Limb (tissue), 2 donors: Measurements from ENCODE around the gene OSBPL6.

Experiments used
- DNase-seq, 2 donors: peaks; one replicate each; pipeline ENCODE4 v3.0.0-alpha.2; 2016; ENCODE audit errors: extremely low spot score in 2 of 2

Gene OSBPL6

DNA sequence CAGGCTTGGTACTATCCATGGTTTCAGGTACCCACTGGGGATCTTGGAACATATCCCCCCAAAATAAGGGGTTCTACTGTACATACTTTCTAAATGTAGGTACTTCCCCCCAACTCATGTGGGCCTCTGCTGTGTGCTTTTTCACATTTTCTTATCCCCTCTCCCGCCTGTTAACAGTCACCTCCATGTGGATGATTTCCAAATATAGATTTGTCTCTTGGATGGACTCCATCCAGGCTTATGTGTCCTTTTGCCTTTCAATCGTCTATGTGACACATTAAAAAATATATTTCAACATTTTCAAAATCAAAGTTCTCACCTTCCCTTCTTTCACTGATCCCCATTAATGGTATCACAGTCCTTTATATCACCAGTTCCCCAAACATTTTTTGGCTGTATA is 44.4 kb downstream of the OSBPL6 start:
- DNase-seq = no peak

GRCh38 chr2:178241844-178242551 is 47.7 kb downstream of the OSBPL6 start:
- DNase-seq = peak; percentile 73 to 93

DNA sequence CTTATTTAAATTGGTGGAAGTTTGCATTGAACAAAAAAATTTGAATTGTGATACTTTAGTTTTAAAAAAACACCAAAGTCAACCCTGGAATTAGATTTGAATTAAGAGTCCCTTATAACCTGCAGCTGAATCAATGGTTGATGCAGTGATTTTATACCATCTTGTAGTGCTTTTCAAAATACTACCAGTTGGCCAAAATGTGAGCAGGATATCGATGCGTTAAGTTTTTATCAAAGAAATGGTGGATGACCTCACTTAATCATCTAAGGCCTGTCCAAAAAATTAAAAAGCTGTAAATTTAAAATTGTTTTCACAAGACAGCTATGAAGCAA is 48.2 kb downstream of the OSBPL6 start:
- DNase-seq = no peak

- no peak for DNase-seq
These were observed 49.6 kb downstream of the OSBPL6 start for GRCh38 chr2:178243961-178244360.

DNA sequence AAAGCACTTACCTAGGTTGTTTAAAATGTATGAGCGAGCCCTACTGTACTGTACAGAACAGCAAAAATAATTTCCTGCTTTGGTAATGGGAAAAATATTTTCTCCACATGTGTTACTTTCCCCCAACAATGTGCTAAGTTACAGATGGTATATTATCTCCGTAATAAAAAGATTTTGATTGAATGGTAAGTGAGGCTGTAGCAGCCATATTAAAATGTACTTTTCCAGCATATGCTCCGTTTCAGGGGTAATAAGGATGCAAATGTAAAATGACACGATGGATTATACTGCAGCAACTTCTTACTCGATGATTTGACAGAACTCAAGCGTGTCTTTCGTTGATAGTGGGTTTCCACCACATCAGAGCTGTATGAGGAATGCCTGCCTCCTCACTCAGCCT is 50.5 kb downstream of the OSBPL6 start:
- peak in 1 of 2 donors; percentile 66 for DNase-seq

DNA sequence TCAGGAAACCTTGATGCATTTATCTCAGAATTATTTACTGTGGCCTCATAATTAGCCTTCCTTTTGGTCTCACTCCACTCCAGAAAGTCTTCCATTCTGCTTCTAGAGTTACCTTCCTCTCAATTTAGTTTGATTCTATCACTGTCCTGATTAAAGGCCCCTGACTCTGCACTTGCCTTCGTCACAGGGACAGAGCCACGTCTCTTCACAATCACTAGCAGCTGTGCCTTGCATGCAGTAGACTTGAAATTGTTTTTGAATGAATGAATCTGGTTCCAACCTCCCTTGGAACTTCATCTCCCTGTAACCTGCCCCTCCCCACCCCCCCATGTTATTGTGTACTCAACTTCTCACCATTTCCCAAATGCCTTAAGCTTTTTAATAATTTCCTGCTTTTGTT is 52.4 kb downstream of the OSBPL6 start:
- no peak for DNase-seq

GRCh38 chr2:178247250-178247649 is 52.9 kb downstream of the OSBPL6 start:
- DNase-seq = no peak

DNA sequence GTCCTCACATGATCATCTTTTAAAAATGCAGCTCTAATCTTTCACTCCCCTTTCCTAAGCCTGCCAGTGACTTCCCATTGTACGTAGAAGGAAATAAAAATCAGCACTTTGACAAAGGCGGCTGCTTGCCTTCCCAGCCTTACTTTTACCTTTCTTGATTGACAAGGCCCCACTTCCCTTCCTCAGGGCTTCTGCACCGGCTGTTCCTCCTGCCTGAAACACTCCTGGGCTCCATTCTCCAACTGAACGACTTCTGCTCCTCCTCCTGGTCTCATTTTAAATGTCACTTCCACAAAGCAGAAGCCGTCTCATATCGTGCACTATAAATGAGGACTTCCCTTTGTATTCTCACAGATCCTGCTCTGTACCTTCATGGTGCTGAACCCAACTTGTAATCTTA is 56.1 kb downstream of the OSBPL6 start:
- no peak for DNase-seq

GRCh38 chr2:178251151-178251955 is 57.0 kb downstream of the OSBPL6 start:
- peak in 1 of 2 donors; percentile 51 for DNase-seq

DNA sequence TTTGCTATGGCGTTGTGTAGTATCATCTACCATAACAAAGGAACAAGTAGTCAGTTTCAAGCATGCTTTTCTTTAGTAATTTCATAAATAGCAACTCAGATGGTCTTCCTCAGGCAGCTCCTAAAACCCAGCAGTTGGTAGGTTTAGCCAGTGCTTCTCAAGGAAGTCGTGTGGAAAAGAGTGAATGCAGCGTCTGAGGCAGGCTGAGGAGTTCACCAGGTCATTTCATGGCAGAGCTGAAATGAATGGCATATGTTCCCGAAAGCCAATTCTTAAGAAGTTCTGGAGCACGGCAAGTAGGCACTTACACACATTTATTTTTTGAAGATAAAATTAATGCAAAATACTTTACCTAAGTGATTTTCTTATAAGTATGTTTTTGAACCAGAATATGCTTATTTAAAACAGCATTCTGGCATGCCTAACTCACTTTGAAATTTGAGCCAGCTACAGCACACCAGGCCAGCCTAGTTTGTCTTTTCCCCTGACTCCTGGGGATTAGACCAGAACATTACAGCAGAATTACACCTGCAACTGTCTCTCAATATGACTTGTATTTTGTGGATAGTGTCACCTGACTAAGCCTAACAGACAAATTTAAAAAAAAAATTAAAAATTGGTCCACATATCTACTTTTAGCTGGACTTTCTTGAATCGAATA is 62.2 kb downstream of the OSBPL6 start:
- DNase-seq = no peak

DNA sequence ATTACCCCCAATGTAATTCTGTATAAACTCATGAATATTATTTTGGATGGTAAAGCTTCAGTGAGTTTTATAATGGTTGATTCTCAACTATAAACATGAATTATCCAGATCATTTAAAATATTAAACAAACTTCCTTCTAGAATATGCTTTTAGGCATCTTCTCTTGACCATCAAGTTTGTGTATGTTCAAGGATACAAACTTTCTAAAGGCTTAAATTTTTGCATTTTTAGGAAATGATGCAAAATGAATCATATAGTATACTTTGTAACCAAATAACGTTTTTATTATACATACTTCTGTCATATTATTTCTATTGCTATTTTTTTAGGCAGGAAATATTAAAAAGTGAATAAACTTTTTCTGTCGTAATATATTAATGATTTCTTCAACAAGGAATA is 62.8 kb downstream of the OSBPL6 start:
- DNase-seq = no peak

- no peak for DNase-seq
These were observed 64.6 kb downstream of the OSBPL6 start for GRCh38 chr2:178258916-178259315.

DNA sequence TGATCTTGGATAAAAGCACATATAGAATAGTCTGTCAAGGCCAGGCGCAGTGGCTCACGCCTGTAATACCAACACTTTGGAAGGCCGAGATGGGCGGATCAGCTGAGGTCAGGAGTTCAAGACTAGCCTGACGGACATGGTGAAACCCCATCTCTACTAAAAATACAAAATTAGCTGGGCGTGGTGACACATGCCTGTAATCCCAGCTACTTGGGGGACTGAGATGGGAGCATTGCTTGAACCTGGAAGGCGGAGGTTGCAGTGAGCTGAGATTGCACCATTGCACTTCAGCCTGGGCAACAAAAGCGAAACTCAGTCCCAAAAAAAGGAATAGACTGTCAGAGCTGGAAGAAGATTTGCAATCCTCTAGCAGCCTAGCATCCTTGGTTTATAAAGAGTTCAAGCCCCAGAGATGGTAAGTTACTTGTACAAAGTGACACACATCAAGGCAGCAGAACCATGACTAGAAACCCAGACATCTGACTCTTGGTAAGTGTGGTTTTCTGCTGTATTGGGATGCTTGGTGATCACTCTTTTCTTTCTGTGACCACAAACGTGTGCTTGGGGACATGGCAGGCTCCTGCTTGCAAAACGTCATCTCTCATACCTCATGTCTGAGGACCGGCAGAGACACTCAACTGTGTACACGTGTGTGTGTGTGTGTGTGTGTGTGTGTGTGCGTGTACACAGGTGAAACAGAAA is 69.0 kb downstream of the OSBPL6 start:
- no peak for DNase-seq

GRCh38 chr2:178264211-178264610 is 69.9 kb downstream of the OSBPL6 start:
- DNase-seq = no peak

GRCh38 chr2:178265851-178266250 is 71.5 kb downstream of the OSBPL6 start:
- DNase-seq = no peak

DNA sequence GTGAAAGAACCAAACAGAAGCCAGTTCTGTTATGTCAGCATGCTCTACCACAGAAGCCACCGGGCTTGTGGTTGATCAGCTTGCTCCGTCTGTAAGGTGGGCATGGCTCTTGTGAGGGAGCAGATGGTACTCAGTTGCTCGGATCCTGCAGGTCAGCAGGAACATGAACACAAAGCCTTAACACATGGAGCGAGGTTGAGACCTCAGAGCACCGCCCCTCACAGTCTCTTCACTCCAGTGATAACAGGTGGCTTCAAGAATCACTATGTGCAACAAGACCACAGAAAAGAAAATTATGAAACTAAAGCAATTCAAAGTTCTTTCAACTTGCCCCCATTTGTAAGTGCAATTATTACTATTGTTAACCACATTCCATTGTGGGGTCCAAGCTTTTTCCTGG is 72.1 kb downstream of the OSBPL6 start:
- no peak for DNase-seq

DNA sequence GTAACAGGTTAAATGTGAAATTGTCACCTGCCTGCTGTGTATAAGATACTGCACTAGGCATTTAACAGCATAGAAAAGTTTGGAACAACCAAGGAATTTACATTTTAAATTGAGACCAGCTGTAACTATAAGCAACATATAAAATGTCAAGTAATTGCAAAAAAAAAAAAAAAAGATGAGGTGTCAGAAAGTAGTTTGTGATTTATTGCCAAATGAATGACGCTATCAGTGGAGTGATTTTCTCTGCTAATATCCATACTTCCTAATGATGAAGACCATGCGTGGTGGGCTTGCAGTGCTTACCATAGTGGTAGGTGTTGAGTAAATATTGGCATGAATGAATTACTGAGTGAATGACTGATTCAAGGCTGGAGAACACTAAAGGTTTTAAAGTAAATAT is 73.3 kb downstream of the OSBPL6 start:
- DNase-seq = no peak

GRCh38 chr2:178268435-178268834 is 74.1 kb downstream of the OSBPL6 start:
- DNase-seq = no peak

GRCh38 chr2:178269438-178270224 is 75.3 kb downstream of the OSBPL6 start:
- no peak for DNase-seq

DNA sequence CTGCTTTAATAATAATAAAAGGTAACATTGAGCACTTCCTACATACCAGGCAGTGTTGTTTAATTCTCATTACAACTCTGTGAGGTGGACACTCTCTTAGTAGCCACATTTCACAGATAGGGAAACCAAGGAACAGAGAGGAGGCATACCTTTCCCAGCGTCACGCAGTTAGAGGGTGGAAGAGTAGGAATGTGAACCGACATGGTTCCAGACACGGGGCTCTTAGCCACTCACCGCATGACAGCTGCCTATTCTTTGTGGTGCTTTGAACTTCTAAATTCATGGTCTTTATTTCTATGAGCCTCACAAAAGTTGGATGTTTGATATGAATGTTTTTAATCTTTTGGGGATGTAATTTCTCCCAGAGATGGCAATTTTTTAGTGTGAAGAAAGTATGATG is 76.0 kb downstream of the OSBPL6 start:
- no peak for DNase-seq

GRCh38 chr2:178271094-178271493 is 76.8 kb downstream of the OSBPL6 start:
- DNase-seq = no peak
